ENCODE measurements around the gene NME2. TPM values are rescaled to one million over a fixed set of nuclear protein-coding genes. Genes with fewer than 3 reads are reported as not detected.

Gene NME2
- total RNA-seq, 1 donor: 524 TPM

GRCh38 chr17:51135956-51136355 lies 30.3 kb upstream of the NME2 start:
- Histone ChIP-seq H3K27ac (ENCODE audit: low read depth, low read length) (no peak overlapping the region), H3K27me3 (ENCODE audit: insufficient read depth, low read length) (no peaks in the 10 kb centered on the region), H3K4me1 (ENCODE audit: insufficient read depth, low read length) (peaks cover 8% of the 10 kb centered on the region), H2AFZ (ENCODE audit: low read length) (no peak overlapping the region), H4K20me1 (ENCODE audit: insufficient read depth, low read length) (no peaks in the 10 kb centered on the region), H3K9me3 (ENCODE audit: low read depth, low read length) (no peaks in the 10 kb centered on the region), H3K4me2 (ENCODE audit: insufficient read depth, low read length) (no peak overlapping the region), H3K36me3 (ENCODE audit: insufficient read depth, low read length) (no peaks in the 10 kb centered on the region), H3K4me3 (ENCODE audit: insufficient read depth, low read length) (no peak overlapping the region), H3K79me2 (ENCODE audit: insufficient read depth, low read length) (no peaks in the 10 kb centered on the region)
- DNase-seq (ENCODE audit: insufficient read length, low spot score, missing footprints): no peak
- TF ChIP-seq CTCF (IDR thresholded peaks at IDR 0.05; ENCODE audit: extremely low read depth, low read depth, low read length): no peak

GRCh38 chr17:51142597-51142996 lies 23.6 kb upstream of the NME2 start:
- no peak for DNase-seq (ENCODE audit: insufficient read length, low spot score, missing footprints)
- TF ChIP-seq CTCF (IDR thresholded peaks at IDR 0.05; ENCODE audit: extremely low read depth, low read depth, low read length): no peak
- Histone ChIP-seq H3K79me2 (ENCODE audit: insufficient read depth, low read length) (no peaks in the 10 kb centered on the region), H3K27ac (ENCODE audit: low read depth, low read length) (no peak overlapping the region), H3K9me3 (ENCODE audit: low read depth, low read length) (no peaks in the 10 kb centered on the region), H3K27me3 (ENCODE audit: insufficient read depth, low read length) (no peaks in the 10 kb centered on the region), H2AFZ (ENCODE audit: low read length) (no peak overlapping the region), H3K4me3 (ENCODE audit: insufficient read depth, low read length) (no peak overlapping the region), H3K4me2 (ENCODE audit: insufficient read depth, low read length) (no peak overlapping the region), H3K4me1 (ENCODE audit: insufficient read depth, low read length) (peaks cover 2% of the 10 kb centered on the region), H3K36me3 (ENCODE audit: insufficient read depth, low read length) (no peaks in the 10 kb centered on the region), H4K20me1 (ENCODE audit: insufficient read depth, low read length) (no peaks in the 10 kb centered on the region)

GRCh38 chr17:51144266-51145022 lies 21.8 kb upstream of the NME2 start:
- Histone ChIP-seq H3K9me3 (ENCODE audit: low read depth, low read length) (no peaks in the 10 kb centered on the region), H4K20me1 (ENCODE audit: insufficient read depth, low read length) (no peaks in the 10 kb centered on the region), H3K4me3 (ENCODE audit: insufficient read depth, low read length) (no peak overlapping the region), H3K27ac (ENCODE audit: low read depth, low read length) (no peak overlapping the region), H2AFZ (ENCODE audit: low read length) (no peak overlapping the region), H3K79me2 (ENCODE audit: insufficient read depth, low read length) (no peaks in the 10 kb centered on the region), H3K4me1 (ENCODE audit: insufficient read depth, low read length) (peaks cover 2% of the 10 kb centered on the region), H3K36me3 (ENCODE audit: insufficient read depth, low read length) (no peaks in the 10 kb centered on the region), H3K4me2 (ENCODE audit: insufficient read depth, low read length) (no peak overlapping the region), H3K27me3 (ENCODE audit: insufficient read depth, low read length) (no peaks in the 10 kb centered on the region)
- TF ChIP-seq CTCF (IDR thresholded peaks at IDR 0.05; ENCODE audit: extremely low read depth, low read depth, low read length): no peak
- DNase-seq (ENCODE audit: insufficient read length, low spot score, missing footprints): no peak

GRCh38 chr17:51147650-51148049 lies 18.6 kb upstream of the NME2 start:
- H3K27ac ChIP-seq (ENCODE audit: low read depth, low read length): no peak overlapping the region
- peaks cover 3% of the 10 kb centered on the region for H3K4me1 ChIP-seq (ENCODE audit: insufficient read depth, low read length)
- no peak overlapping the region for H2AFZ ChIP-seq (ENCODE audit: low read length)
- no peaks in the 10 kb centered on the region for H3K27me3 ChIP-seq (ENCODE audit: insufficient read depth, low read length)
- no peaks in the 10 kb centered on the region for H3K9me3 ChIP-seq (ENCODE audit: low read depth, low read length)
- no peaks in the 10 kb centered on the region for H4K20me1 ChIP-seq (ENCODE audit: insufficient read depth, low read length)
- no peak overlapping the region for H3K4me3 ChIP-seq (ENCODE audit: insufficient read depth, low read length)
- no peaks in the 10 kb centered on the region for H3K36me3 ChIP-seq (ENCODE audit: insufficient read depth, low read length)
- H3K4me2 ChIP-seq (ENCODE audit: insufficient read depth, low read length): no peak overlapping the region
- H3K79me2 ChIP-seq (ENCODE audit: insufficient read depth, low read length): no peaks in the 10 kb centered on the region
- DNase-seq (ENCODE audit: insufficient read length, low spot score, missing footprints): no peak
- no peak for TF ChIP-seq CTCF (IDR thresholded peaks at IDR 0.05; ENCODE audit: extremely low read depth, low read depth, low read length)

All from osteoblast (primary cell).